ENCODE results near the gene POU6F2.

The POU6F2 gene

GRCh38 chr7:39459636-39460035 is 481.9 kb downstream of the POU6F2 start:
- H3K4me1 ChIP-seq (ENCODE audit: control insufficient read depth in 2 of 2, insufficient read depth in 1 of 2, low read depth in 1 of 2, low read length in 2 of 2), result peaks cover 5 to 9% of the 10 kb centered on the region in 2 donors
- no peaks in the 10 kb centered on the region for H3K9me3 ChIP-seq (replicated peaks in 1 of 2; ENCODE audit: control insufficient read depth in 2 of 2, insufficient read depth in 1 of 2, low read depth in 1 of 2, low read length in 2 of 2)
- H3K14ac ChIP-seq (ENCODE audit: low read length), result no peak overlapping the region
- no peak overlapping the region for H3K4ac ChIP-seq (ENCODE audit: low read length)
- no peak overlapping the region for H3K9ac ChIP-seq (ENCODE audit: low read depth, low read length, poor library complexity)
- H4K8ac ChIP-seq (ENCODE audit: low read depth, low read length), result no peak overlapping the region
- H2BK5ac ChIP-seq (ENCODE audit: low read length), result no peak overlapping the region
- no peak overlapping the region for H2AK5ac ChIP-seq (ENCODE audit: low read depth, low read length)
- H3K18ac ChIP-seq (ENCODE audit: low read length), result no peak overlapping the region
- H3K23ac ChIP-seq (ENCODE audit: low read depth, low read length, poor library complexity), result no peak overlapping the region
- no peak overlapping the region for H2BK120ac ChIP-seq (ENCODE audit: low read depth, low read length)
- H3K27me3 ChIP-seq (ENCODE audit: control insufficient read depth in 3 of 3, insufficient read depth in 3 of 3, low read depth in 1 of 3, low read length in 3 of 3), result no peaks in the 10 kb centered on the region
- no peaks in the 10 kb centered on the region for H3K79me1 ChIP-seq (ENCODE audit: low read depth, low read length)
- no peak overlapping the region for H3K4me2 ChIP-seq (ENCODE audit: insufficient read depth, low read length, poor library complexity, severe bottlenecking)
- no peak overlapping the region for H3K27ac ChIP-seq (replicated peaks; ENCODE audit: low read length)
- no peak overlapping the region for H2BK12ac ChIP-seq (ENCODE audit: low read length)
- no peak for DNase-seq (ENCODE audit: low spot score)
- H2BK15ac ChIP-seq (ENCODE audit: low read length), result no peak overlapping the region
- no CpG with 5 or more reads among the region's 6 CpGs for WGBS, 2 donors (ENCODE audit: extremely low coverage in 2 of 2, insufficient read length in 2 of 2, insufficient replicate concordance in 1 of 2)
- no peak overlapping the region for H4K91ac ChIP-seq (ENCODE audit: low read depth, low read length, poor library complexity)
- no peak overlapping the region for H3K4me3 ChIP-seq (ENCODE audit: low read length in 2 of 2)
- peak overlapping the region; percentile 10 for H2AFZ ChIP-seq (ENCODE audit: low read length)
- H3K36me3 ChIP-seq (replicated peaks in 1 of 2; ENCODE audit: control insufficient read depth in 2 of 2, insufficient read depth in 2 of 2, low read length in 2 of 2), result no peaks in the 10 kb centered on the region

DNA sequence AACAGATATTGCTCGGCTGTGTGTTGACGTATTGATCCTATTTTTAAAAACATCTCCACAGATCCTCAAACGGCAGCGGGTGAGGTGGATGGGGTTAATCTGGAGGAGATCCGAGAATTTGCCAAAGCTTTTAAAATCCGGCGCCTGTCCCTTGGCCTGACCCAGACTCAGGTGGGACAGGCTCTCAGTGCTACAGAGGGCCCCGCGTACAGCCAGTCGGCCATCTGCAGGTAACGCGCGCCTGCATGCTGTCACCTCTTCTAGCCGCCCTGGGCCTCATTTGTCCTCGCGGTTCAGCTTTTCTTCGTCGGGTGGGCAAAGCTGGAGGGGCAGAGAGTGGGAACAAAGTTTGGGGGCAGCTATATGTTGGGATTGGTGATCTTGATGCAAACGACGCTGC is 482.8 kb downstream of the POU6F2 start:
- Histone ChIP-seq H3K4ac (ENCODE audit: low read length) (no peak overlapping the region), H3K14ac (ENCODE audit: low read length) (no peak overlapping the region), H2BK12ac (ENCODE audit: low read length) (no peak overlapping the region), H3K9ac (ENCODE audit: low read depth, low read length, poor library complexity) (no peak overlapping the region), H3K4me3 (ENCODE audit: low read length in 2 of 2) (no peak overlapping the region), H2BK5ac (ENCODE audit: low read length) (no peak overlapping the region), H4K8ac (ENCODE audit: low read depth, low read length) (no peak overlapping the region), H2AFZ (ENCODE audit: low read length) (no peak overlapping the region), H2BK120ac (ENCODE audit: low read depth, low read length) (no peak overlapping the region), H3K4me1 (ENCODE audit: control insufficient read depth in 2 of 2, insufficient read depth in 1 of 2, low read depth in 1 of 2, low read length in 2 of 2) (peaks cover 5 to 9% of the 10 kb centered on the region in 2 donors), H3K4me2 (ENCODE audit: insufficient read depth, low read length, poor library complexity, severe bottlenecking) (no peak overlapping the region), H2AK5ac (ENCODE audit: low read depth, low read length) (no peak overlapping the region), H3K18ac (ENCODE audit: low read length) (peak overlapping the region; percentile 58), H3K27me3 (ENCODE audit: control insufficient read depth in 3 of 3, insufficient read depth in 3 of 3, low read depth in 1 of 3, low read length in 3 of 3) (no peaks in the 10 kb centered on the region), H3K36me3 (replicated peaks in 1 of 2; ENCODE audit: control insufficient read depth in 2 of 2, insufficient read depth in 2 of 2, low read length in 2 of 2) (no peaks in the 10 kb centered on the region), H3K79me1 (ENCODE audit: low read depth, low read length) (no peaks in the 10 kb centered on the region), H3K9me3 (replicated peaks in 1 of 2; ENCODE audit: control insufficient read depth in 2 of 2, insufficient read depth in 1 of 2, low read depth in 1 of 2, low read length in 2 of 2) (no peaks in the 10 kb centered on the region), H3K23ac (ENCODE audit: low read depth, low read length, poor library complexity) (no peak overlapping the region), H3K27ac (replicated peaks; ENCODE audit: low read length) (no peak overlapping the region), H2BK15ac (ENCODE audit: low read length) (peak overlapping the region; percentile 41), H4K91ac (ENCODE audit: low read depth, low read length, poor library complexity) (no peak overlapping the region)
- WGBS, 2 donors (ENCODE audit: extremely low coverage in 2 of 2, insufficient read length in 2 of 2, insufficient replicate concordance in 1 of 2), result no CpG with 5 or more reads among the region's 20 CpGs
- DNase-seq (ENCODE audit: low spot score), result no peak

- no peak overlapping the region for H2BK120ac ChIP-seq (ENCODE audit: low read depth, low read length)
- H2AK5ac ChIP-seq (ENCODE audit: low read depth, low read length), result no peak overlapping the region
- no peaks in the 10 kb centered on the region for H3K9me3 ChIP-seq (replicated peaks in 1 of 2; ENCODE audit: control insufficient read depth in 2 of 2, insufficient read depth in 1 of 2, low read depth in 1 of 2, low read length in 2 of 2)
- no peak overlapping the region for H2BK12ac ChIP-seq (ENCODE audit: low read length)
- no peak overlapping the region for H3K9ac ChIP-seq (ENCODE audit: low read depth, low read length, poor library complexity)
- no peak overlapping the region for H2BK15ac ChIP-seq (ENCODE audit: low read length)
- peak overlapping the region; percentile 17 for H2AFZ ChIP-seq (ENCODE audit: low read length)
- H3K23ac ChIP-seq (ENCODE audit: low read depth, low read length, poor library complexity), result no peak overlapping the region
- no peaks in the 10 kb centered on the region for H3K27me3 ChIP-seq (ENCODE audit: control insufficient read depth in 3 of 3, insufficient read depth in 3 of 3, low read depth in 1 of 3, low read length in 3 of 3)
- no peak overlapping the region for H3K18ac ChIP-seq (ENCODE audit: low read length)
- no peak overlapping the region for H3K27ac ChIP-seq (replicated peaks; ENCODE audit: low read length)
- H3K36me3 ChIP-seq (replicated peaks in 1 of 2; ENCODE audit: control insufficient read depth in 2 of 2, insufficient read depth in 2 of 2, low read length in 2 of 2), result no peaks in the 10 kb centered on the region
- peaks cover 5 to 9% of the 10 kb centered on the region in 2 donors for H3K4me1 ChIP-seq (ENCODE audit: control insufficient read depth in 2 of 2, insufficient read depth in 1 of 2, low read depth in 1 of 2, low read length in 2 of 2)
- WGBS, 2 donors (ENCODE audit: extremely low coverage in 2 of 2, insufficient read length in 2 of 2, insufficient replicate concordance in 1 of 2), result no CpG with 5 or more reads among the region's 4 CpGs
- H3K79me1 ChIP-seq (ENCODE audit: low read depth, low read length), result no peaks in the 10 kb centered on the region
- H4K91ac ChIP-seq (ENCODE audit: low read depth, low read length, poor library complexity), result no peak overlapping the region
- H3K14ac ChIP-seq (ENCODE audit: low read length), result no peak overlapping the region
- H3K4me2 ChIP-seq (ENCODE audit: insufficient read depth, low read length, poor library complexity, severe bottlenecking), result no peak overlapping the region
- H2BK5ac ChIP-seq (ENCODE audit: low read length), result no peak overlapping the region
- no peak overlapping the region for H3K4me3 ChIP-seq (ENCODE audit: low read length in 2 of 2)
- no peak for DNase-seq (ENCODE audit: low spot score)
- no peak overlapping the region for H4K8ac ChIP-seq (ENCODE audit: low read depth, low read length)
- no peak overlapping the region for H3K4ac ChIP-seq (ENCODE audit: low read length)
Observed at GRCh38 chr7:39461263-39461820, 483.6 kb downstream of the POU6F2 start.

- no peaks in the 10 kb centered on the region for H3K9me3 ChIP-seq (replicated peaks in 1 of 2; ENCODE audit: control insufficient read depth in 2 of 2, insufficient read depth in 1 of 2, low read depth in 1 of 2, low read length in 2 of 2)
- H3K9ac ChIP-seq (ENCODE audit: low read depth, low read length, poor library complexity), result no peak overlapping the region
- H3K79me1 ChIP-seq (ENCODE audit: low read depth, low read length), result no peaks in the 10 kb centered on the region
- no peak overlapping the region for H2AK5ac ChIP-seq (ENCODE audit: low read depth, low read length)
- no peak overlapping the region for H2BK120ac ChIP-seq (ENCODE audit: low read depth, low read length)
- no peak overlapping the region for H3K4ac ChIP-seq (ENCODE audit: low read length)
- no peak overlapping the region for H2BK12ac ChIP-seq (ENCODE audit: low read length)
- no peak overlapping the region for H3K27ac ChIP-seq (replicated peaks; ENCODE audit: low read length)
- no peak overlapping the region for H2BK5ac ChIP-seq (ENCODE audit: low read length)
- no peak overlapping the region for H3K18ac ChIP-seq (ENCODE audit: low read length)
- H2AFZ ChIP-seq (ENCODE audit: low read length), result no peak overlapping the region
- no peak overlapping the region for H4K91ac ChIP-seq (ENCODE audit: low read depth, low read length, poor library complexity)
- no peak overlapping the region for H4K8ac ChIP-seq (ENCODE audit: low read depth, low read length)
- peaks cover 5 to 9% of the 10 kb centered on the region in 2 donors for H3K4me1 ChIP-seq (ENCODE audit: control insufficient read depth in 2 of 2, insufficient read depth in 1 of 2, low read depth in 1 of 2, low read length in 2 of 2)
- H3K36me3 ChIP-seq (replicated peaks in 1 of 2; ENCODE audit: control insufficient read depth in 2 of 2, insufficient read depth in 2 of 2, low read length in 2 of 2), result no peaks in the 10 kb centered on the region
- DNase-seq (ENCODE audit: low spot score), result no peak
- H3K4me3 ChIP-seq (ENCODE audit: low read length in 2 of 2), result no peak overlapping the region
- H3K27me3 ChIP-seq (ENCODE audit: control insufficient read depth in 3 of 3, insufficient read depth in 3 of 3, low read depth in 1 of 3, low read length in 3 of 3), result no peaks in the 10 kb centered on the region
- no peak overlapping the region for H3K4me2 ChIP-seq (ENCODE audit: insufficient read depth, low read length, poor library complexity, severe bottlenecking)
- no peak overlapping the region for H3K14ac ChIP-seq (ENCODE audit: low read length)
- WGBS, 2 donors (ENCODE audit: extremely low coverage in 2 of 2, insufficient read length in 2 of 2, insufficient replicate concordance in 1 of 2), result no CpG with 5 or more reads among the region's 3 CpGs
- H3K23ac ChIP-seq (ENCODE audit: low read depth, low read length, poor library complexity), result no peak overlapping the region
- no peak overlapping the region for H2BK15ac ChIP-seq (ENCODE audit: low read length)
Observed at GRCh38 chr7:39463252-39463651, 485.5 kb downstream of the POU6F2 start.

Measured in neuronal stem cell (in vitro differentiated cells).